Fibroblast of peridontal ligament (primary cell): ENCODE results near the gene RUFY3.
"Not testable (repeated sequence)": the region's sequence is repeated elsewhere in the genome, so short reads cannot be mapped to it uniquely, and the experiment has no call there.

Source experiments
- DNase-seq: peaks from one replicate; pipeline ENCODE4 v3.0.0-alpha.2; 2010; ENCODE audit errors: extremely low read depth

The RUFY3 gene

GRCh38 chr4:70737409-70737808 lies 15.6 kb downstream of the RUFY3 start:
- DNase-seq = no peak

- DNase-seq = no peak
Observed at GRCh38 chr4:70739496-70740337, 18.0 kb downstream of the RUFY3 start.

- DNase-seq = peak; percentile 58
Observed at GRCh38 chr4:70741867-70742658, 20.3 kb downstream of the RUFY3 start.

- peak; percentile 49 for DNase-seq
Observed at GRCh38 chr4:70743731-70744130, 22.0 kb downstream of the RUFY3 start.

- peak; percentile 81 for DNase-seq
Observed at GRCh38 chr4:70746179-70746839, 24.5 kb downstream of the RUFY3 start.

GRCh38 chr4:70747874-70748273 lies 26.1 kb downstream of the RUFY3 start:
- DNase-seq = peak; percentile 66

- no peak for DNase-seq
Observed at GRCh38 chr4:70749313-70749712, 27.5 kb downstream of the RUFY3 start.

GRCh38 chr4:70752236-70752635 lies 30.5 kb downstream of the RUFY3 start:
- DNase-seq = no peak

GRCh38 chr4:70753630-70754029 lies 31.9 kb downstream of the RUFY3 start:
- no peak for DNase-seq

GRCh38 chr4:70754470-70754869 lies 32.7 kb downstream of the RUFY3 start:
- DNase-seq = no peak

- DNase-seq = no peak
Observed at GRCh38 chr4:70754990-70755688, 33.4 kb downstream of the RUFY3 start.

GRCh38 chr4:70759126-70759525 lies 37.4 kb downstream of the RUFY3 start:
- DNase-seq = no peak

GRCh38 chr4:70759627-70760026 lies 37.9 kb downstream of the RUFY3 start:
- DNase-seq = no peak

- no peak for DNase-seq
Observed at GRCh38 chr4:70760662-70761061, 38.9 kb downstream of the RUFY3 start.

- DNase-seq = no peak
Observed at GRCh38 chr4:70761276-70761816, 39.6 kb downstream of the RUFY3 start.

- no peak for DNase-seq
Observed at GRCh38 chr4:70765368-70765767, 43.6 kb downstream of the RUFY3 start.

GRCh38 chr4:70768301-70768948 lies 46.7 kb downstream of the RUFY3 start:
- DNase-seq = peak; percentile 23

GRCh38 chr4:70769396-70769795 lies 47.6 kb downstream of the RUFY3 start:
- DNase-seq = not testable (repeated sequence)

GRCh38 chr4:70772929-70773555 lies 51.3 kb downstream of the RUFY3 start:
- DNase-seq = no peak

GRCh38 chr4:70778888-70779422 lies 57.2 kb downstream of the RUFY3 start:
- peak; percentile 33 for DNase-seq
